Endodermal cell (in vitro differentiated cells): ENCODE measurements around the gene EGFL8. TPM values are rescaled to one million over a fixed set of nuclear protein-coding genes. Genes with fewer than 3 reads are reported as not detected.
A peak's percentile ranks its signal among the peaks of the same experiment; 100 is the strongest.

Experiments
- DNase-seq: peaks from one replicate; pipeline ENCODE4 v3.0.0-alpha.2; 2017
- H3K27ac ChIP-seq: 2 replicates; pipeline ENCODE4 v1.5.1; 2013; ENCODE audit warnings: mild to moderate bottlenecking, low read depth, low read length, moderate library complexity
- H3K27me3 ChIP-seq: 2 replicates; pipeline ENCODE4 v1.6.1; 2013; ENCODE audit warnings: mild to moderate bottlenecking, low read length, moderate library complexity; ENCODE audit not compliant: insufficient read depth, control insufficient read depth, poor library complexity, severe bottlenecking
- H3K36me3 ChIP-seq: 2 replicates; pipeline ENCODE4 v1.7.0; 2013; ENCODE audit warnings: mild to moderate bottlenecking, low read length, moderate library complexity; ENCODE audit not compliant: control insufficient read depth, insufficient read depth
- H3K4me1 ChIP-seq: one replicate; pipeline ENCODE4 v1.7.0; 2013; ENCODE audit warnings: low read length; ENCODE audit not compliant: control insufficient read depth, insufficient read depth
- H3K4me3 ChIP-seq: 2 replicates; pipeline ENCODE4 v1.5.1; 2013; ENCODE audit warnings: mild to moderate bottlenecking, low read length, moderate library complexity
- H3K9ac ChIP-seq: 2 replicates; pipeline ENCODE4 v1.6.1; 2013; ENCODE audit warnings: mild to moderate bottlenecking, low read length, moderate library complexity; ENCODE audit not compliant: poor library complexity, severe bottlenecking; ENCODE audit errors: extremely low read depth
- H3K9me3 ChIP-seq: 2 replicates; pipeline ENCODE4 v1.6.1; 2013; ENCODE audit warnings: mild to moderate bottlenecking, low read length, moderate library complexity; ENCODE audit not compliant: control insufficient read depth
- H3K27ac Mint-ChIP-seq: 2 replicates; pipeline ENCODE4 v1.8.0; 2020; ENCODE audit warnings: mixed read lengths
- H3K27me3 Mint-ChIP-seq: 2 replicates; pipeline ENCODE4 v1.8.0; 2021; ENCODE audit warnings: mild to moderate bottlenecking, mixed read lengths; ENCODE audit not compliant: insufficient read depth
- H3K36me3 Mint-ChIP-seq: 2 replicates; pipeline ENCODE4 v1.8.0; 2020; ENCODE audit warnings: low read depth, mixed read lengths
- H3K4me1 Mint-ChIP-seq: 2 replicates; pipeline ENCODE4 v1.8.0; 2020; ENCODE audit warnings: mixed read lengths
- H3K4me3 Mint-ChIP-seq: 2 replicates; pipeline ENCODE4 v1.8.0; 2020; ENCODE audit warnings: mild to moderate bottlenecking, moderate library complexity, mixed read lengths
- H3K9me3 Mint-ChIP-seq: 2 replicates; pipeline ENCODE4 v1.8.0; 2020; ENCODE audit warnings: mild to moderate bottlenecking, mixed read lengths
- WGBS, 2 experiments: methylation state at CpG; one replicate each; pipeline versions ENCODE4 v1.1.5 to v1.1.7; 2013; ENCODE audit warnings: missing lambda C conversion rate in 2 of 2, mixed read lengths in 1 of 2; ENCODE audit not compliant: insufficient coverage in 1 of 2, insufficient read length in 1 of 2; 5-methylcytosine and 5-hydroxymethylcytosine counted together
- total RNA-seq, 2 donors: library from RNA; stranded (reverse); fragmentation: NEBNext Ultra II Directional in 1 of 2; extraction: Animal tissue kit (Norgen Biotek cat#: 25700) in 1 of 2; gene quantifications; 2 replicates in 1 of 2; 3 replicates in 1 of 2; pipeline ENCODE4 v1.2.1, GENCODE V29; 2021
- TF ChIP-seq, protein P1 (sequence below): fragments of 200-600 bp; sonication (generic); conservative IDR thresholded peaks from 2 replicates; pipeline ENCODE4 v1.5.0; 2021; ENCODE audit warnings: antibody characterized with exemption, mild to moderate bottlenecking

The EGFL8 gene
- total RNA-seq, 2 donors from 2014 or later = 27.9 to 39.6 TPM

DNA sequence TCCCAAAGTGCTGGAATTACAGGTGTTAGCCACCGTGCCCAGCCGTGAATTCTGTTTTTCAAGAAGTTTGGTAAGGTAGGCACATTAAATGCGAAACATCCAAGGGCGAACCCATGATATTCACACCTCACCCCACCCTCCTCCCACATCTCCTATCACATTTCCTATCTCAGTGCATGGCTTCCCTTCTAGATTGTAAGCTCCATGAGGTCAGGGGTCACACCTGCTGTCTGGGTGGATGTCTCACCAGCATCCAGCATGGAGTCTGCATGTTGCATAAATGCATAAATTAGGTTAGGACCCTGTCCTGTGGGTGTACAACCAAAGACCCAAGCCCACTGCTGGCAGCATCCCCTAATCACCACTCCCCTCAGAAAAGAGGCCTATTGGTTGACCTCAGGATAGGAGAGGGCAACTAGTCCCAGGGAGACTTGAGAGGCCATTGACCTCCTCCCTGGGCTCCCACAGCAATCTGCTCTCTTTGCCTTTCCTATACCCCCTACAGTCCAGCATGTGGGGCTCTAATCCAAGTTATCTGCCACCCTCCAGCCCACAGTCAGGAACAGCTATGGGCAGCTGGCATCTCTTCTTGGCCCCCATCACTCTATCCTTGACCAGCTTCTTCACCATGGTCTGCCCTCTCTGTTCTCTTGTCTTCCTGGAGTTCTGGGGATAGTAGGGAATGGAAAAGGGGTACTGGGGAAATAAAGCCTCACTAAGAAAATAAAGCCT, 16.8 kb upstream of the EGFL8 start:
- 87 to 88% methylated on average over 2 to 4 of the region's 4 CpGs for WGBS, 2 experiments
- Mint-ChIP-seq H3K36me3 (no peaks in the 10 kb centered on the region), H3K4me1 (peaks cover 49% of the 10 kb centered on the region), H3K27ac (no peak overlapping the region), H3K27me3 (peaks cover 27% of the 10 kb centered on the region), H3K4me3 (no peak overlapping the region), H3K9me3 (no peaks in the 10 kb centered on the region)
- H3K27me3 ChIP-seq = no peaks in the 10 kb centered on the region
- TF ChIP-seq, protein P1, sequence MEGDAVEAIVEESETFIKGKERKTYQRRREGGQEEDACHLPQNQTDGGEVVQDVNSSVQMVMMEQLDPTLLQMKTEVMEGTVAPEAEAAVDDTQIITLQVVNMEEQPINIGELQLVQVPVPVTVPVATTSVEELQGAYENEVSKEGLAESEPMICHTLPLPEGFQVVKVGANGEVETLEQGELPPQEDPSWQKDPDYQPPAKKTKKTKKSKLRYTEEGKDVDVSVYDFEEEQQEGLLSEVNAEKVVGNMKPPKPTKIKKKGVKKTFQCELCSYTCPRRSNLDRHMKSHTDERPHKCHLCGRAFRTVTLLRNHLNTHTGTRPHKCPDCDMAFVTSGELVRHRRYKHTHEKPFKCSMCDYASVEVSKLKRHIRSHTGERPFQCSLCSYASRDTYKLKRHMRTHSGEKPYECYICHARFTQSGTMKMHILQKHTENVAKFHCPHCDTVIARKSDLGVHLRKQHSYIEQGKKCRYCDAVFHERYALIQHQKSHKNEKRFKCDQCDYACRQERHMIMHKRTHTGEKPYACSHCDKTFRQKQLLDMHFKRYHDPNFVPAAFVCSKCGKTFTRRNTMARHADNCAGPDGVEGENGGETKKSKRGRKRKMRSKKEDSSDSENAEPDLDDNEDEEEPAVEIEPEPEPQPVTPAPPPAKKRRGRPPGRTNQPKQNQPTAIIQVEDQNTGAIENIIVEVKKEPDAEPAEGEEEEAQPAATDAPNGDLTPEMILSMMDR = no peak
- H3K9ac ChIP-seq = no peak overlapping the region
- H3K36me3 ChIP-seq = no peaks in the 10 kb centered on the region
- H3K4me1 ChIP-seq = peaks cover 9% of the 10 kb centered on the region
- DNase-seq = no peak
- H3K27ac ChIP-seq = no peak overlapping the region
- H3K4me3 ChIP-seq = no peak overlapping the region
- H3K9me3 ChIP-seq = no peaks in the 10 kb centered on the region

DNA sequence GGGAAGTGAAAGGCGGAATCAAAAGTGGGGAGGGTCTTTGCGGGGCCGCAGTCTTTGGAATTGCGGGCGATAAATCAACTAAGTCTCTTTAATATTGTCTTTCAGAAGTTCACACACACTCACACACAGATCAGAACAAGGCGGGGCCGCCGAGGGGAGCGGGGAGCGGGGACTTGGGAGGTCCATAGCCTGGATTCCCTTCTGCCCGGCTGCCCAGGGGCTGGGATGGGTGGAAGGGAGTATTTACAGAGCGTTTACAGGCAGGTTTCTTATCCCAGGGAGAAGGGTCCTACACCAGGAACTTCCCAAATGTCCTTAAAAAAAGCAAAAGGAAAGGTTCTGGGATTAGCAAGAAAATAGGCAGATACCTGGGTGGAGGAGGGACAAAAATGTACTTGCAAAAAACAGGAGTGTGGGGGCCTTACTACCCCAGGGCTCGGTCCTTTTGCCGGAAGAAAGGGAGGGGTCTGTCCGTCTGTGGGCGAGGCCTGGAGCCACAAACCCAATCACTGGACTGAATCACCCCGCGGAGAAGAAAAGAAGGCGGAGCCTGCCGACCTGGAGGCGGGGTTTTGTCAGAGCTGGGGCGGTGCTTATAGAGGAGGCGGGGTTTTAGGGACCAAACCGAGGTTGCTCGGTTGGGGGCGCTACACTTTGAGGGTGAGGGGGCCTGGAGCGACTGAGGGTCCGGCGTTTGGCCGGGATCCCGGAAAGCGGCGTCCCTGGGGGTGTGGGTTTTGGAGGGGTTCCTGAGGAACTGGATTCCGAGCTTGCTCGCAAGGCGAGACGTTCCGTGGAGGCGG, 15.9 kb upstream of the EGFL8 start:
- H3K9ac ChIP-seq = no peak overlapping the region
- peak overlapping the region; percentile 27 for H3K4me3 Mint-ChIP-seq

DNA sequence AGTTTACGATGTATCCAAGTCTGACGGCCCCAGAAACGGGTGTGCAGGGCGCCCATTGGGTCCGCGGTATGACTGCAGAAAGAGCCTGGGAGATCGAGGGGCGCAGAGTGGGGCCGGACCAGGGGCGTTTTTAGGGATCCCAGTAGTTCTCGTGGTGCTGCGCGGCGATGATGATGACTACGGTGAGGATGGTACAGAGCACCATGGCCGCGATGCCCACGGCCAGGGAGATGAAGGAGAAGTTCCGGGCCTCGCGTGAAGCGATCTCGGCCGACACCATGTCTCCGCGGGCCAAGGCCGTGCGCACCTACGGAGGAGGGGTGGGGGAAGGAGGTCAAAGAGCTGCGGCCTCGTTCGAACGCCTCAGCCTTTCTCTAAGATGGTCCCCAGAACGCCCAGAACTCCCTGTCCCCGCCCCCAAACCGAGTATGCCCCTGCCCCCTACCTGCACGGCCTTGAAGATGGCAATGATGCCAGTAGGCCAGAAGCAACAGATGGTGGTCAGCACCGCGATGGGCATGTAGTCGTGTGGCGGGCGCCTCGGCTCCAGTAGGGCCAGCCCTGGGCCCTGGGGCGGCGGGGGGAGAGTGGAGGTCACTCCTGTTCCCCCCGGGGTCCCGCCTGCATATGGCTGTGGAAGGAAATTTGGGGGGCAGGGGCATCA, 15.2 kb upstream of the EGFL8 start:
- Histone ChIP-seq H3K36me3 (no peaks in the 10 kb centered on the region), H3K9ac (no peak overlapping the region), H3K9me3 (no peaks in the 10 kb centered on the region), H3K27ac (no peak overlapping the region), H3K4me3 (no peak overlapping the region), H3K4me1 (peaks cover 14% of the 10 kb centered on the region), H3K27me3 (no peaks in the 10 kb centered on the region)
- no peak for DNase-seq
- Mint-ChIP-seq H3K36me3 (no peaks in the 10 kb centered on the region), H3K27ac (no peak overlapping the region), H3K9me3 (no peaks in the 10 kb centered on the region), H3K4me1 (peaks cover 56% of the 10 kb centered on the region), H3K4me3 (peak overlapping the region; percentile 27), H3K27me3 (peaks cover 32% of the 10 kb centered on the region)
- TF ChIP-seq, protein P1 = no peak
- 94% methylated on average over 29 to 47 of the region's 47 CpGs for WGBS, 2 experiments

More for the DNA sequence above, 15.9 kb upstream of the EGFL8 start:
- Histone ChIP-seq H3K4me1 (peaks cover 14% of the 10 kb centered on the region), H3K27ac (no peak overlapping the region), H3K27me3 (no peaks in the 10 kb centered on the region), H3K9me3 (no peaks in the 10 kb centered on the region), H3K36me3 (no peaks in the 10 kb centered on the region), H3K4me3 (no peak overlapping the region)
- H3K36me3 Mint-ChIP-seq = no peaks in the 10 kb centered on the region
- 93 to 98% methylated on average over 11 to 39 of the region's 39 CpGs for WGBS, 2 experiments
- DNase-seq = peak; percentile 94
- TF ChIP-seq, protein P1 = no peak
- no peak overlapping the region for H3K27ac Mint-ChIP-seq
- H3K9me3 Mint-ChIP-seq = no peaks in the 10 kb centered on the region
- H3K4me1 Mint-ChIP-seq = peaks cover 56% of the 10 kb centered on the region
- H3K27me3 Mint-ChIP-seq = peaks cover 32% of the 10 kb centered on the region
